Spleen (tissue), 11 donors: ENCODE results near the gene HDAC9. TPM values are rescaled to one million over a fixed set of nuclear protein-coding genes. Genes with fewer than 3 reads are reported as not detected.

Source experiments
- DNase-seq: peaks from one replicate; pipeline ENCODE4 v3.0.0-alpha.2; 2020
- H3K27ac ChIP-seq, 8 donors: fragments of 200-600 bp; sonication (generic) in 7 of 8; 1 replicate in 4 of 8; 2 replicates in 4 of 8; pipeline versions ENCODE4 v1.5.0 to v1.8.0; 2016 to 2021; ENCODE audit warnings: inconsistent platforms in 4 of 8, mild to moderate bottlenecking in 4 of 8, moderate library complexity in 1 of 8
- H3K27me3 ChIP-seq, 7 donors: fragments of 200-600 bp; sonication (generic) in 6 of 7; replicated peaks in 1 of 7; 1 replicate in 4 of 7; 2 replicates in 3 of 7; pipeline versions ENCODE4 v1.5.0 to v1.8.0; 2016 to 2021; ENCODE audit warnings: inconsistent platforms in 3 of 7, mild to moderate bottlenecking in 1 of 7
- H3K36me3 ChIP-seq, 6 donors: fragments of 200-600 bp; sonication (generic) in 5 of 6; 1 replicate in 4 of 6; 2 replicates in 2 of 6; pipeline versions ENCODE4 v1.5.0 to v1.8.0; 2016 to 2021; ENCODE audit warnings: inconsistent platforms in 2 of 6
- H3K4me1 ChIP-seq, 6 donors: fragments of 200-600 bp; sonication (generic) in 5 of 6; 1 replicate in 3 of 6; 2 replicates in 3 of 6; pipeline versions ENCODE4 v1.5.0 to v1.8.0; 2016 to 2021; ENCODE audit warnings: inconsistent platforms in 3 of 6
- H3K4me3 ChIP-seq, 8 donors: fragments of 200-600 bp; sonication (generic) in 7 of 8; 1 replicate in 4 of 8; 2 replicates in 4 of 8; pipeline versions ENCODE4 v1.5.0 to v1.8.0; 2016 to 2021; ENCODE audit warnings: inconsistent platforms in 4 of 8, mild to moderate bottlenecking in 4 of 8, moderate library complexity in 2 of 8
- H3K9me3 ChIP-seq, 8 donors: fragments of 200-600 bp; sonication (generic) in 7 of 8; 1 replicate in 4 of 8; 2 replicates in 4 of 8; pipeline versions ENCODE4 v1.5.0 to v1.8.0; 2016 to 2021; ENCODE audit warnings: inconsistent platforms in 4 of 8
- CTCF ChIP-seq, 11 experiments: fragments of 200-600 bp in 7 of 11; fragments of 450-650 bp in 4 of 11; sonication (generic) in 4 of 11; IDR thresholded peaks in 8 of 11; conservative IDR thresholded peaks in 3 of 11; 1 replicate in 7 of 11; 2 replicates in 4 of 11; pipeline versions ENCODE4 v1.4.0 to v1.8.0; 2016 to 2021; ENCODE audit warnings: antibody characterized with exemption in 11 of 11, inconsistent platforms in 4 of 11, mild to moderate bottlenecking in 1 of 11
- POLR2A ChIP-seq, 3 donors: fragments of 450-650 bp; IDR thresholded peaks; one replicate each; pipeline ENCODE4 v1.5.1; 2017; ENCODE audit warnings: antibody characterized with exemption in 3 of 3, mild to moderate bottlenecking in 1 of 3
- POLR2AphosphoS5 ChIP-seq, 3 donors: sonication (generic); formaldehyde crosslinking; IDR thresholded peaks; one replicate each; pipeline ENCODE4 v1.5.1; 2017; ENCODE audit warnings: antibody characterized with exemption in 3 of 3
- WGBS, 5 donors: extraction: QIAGEN DNeasy Blood & Tissue Kit in 3 of 5; methylation state at CpG; one replicate each; pipeline versions ENCODE4 v1.1.5 to v1.1.7; 2013 to 2018; 5-methylcytosine and 5-hydroxymethylcytosine counted together
- intact Hi-C: fragments of 100-400 bp; cut with DNase I; formaldehyde crosslinking; loops from one replicate; pipeline ENCODE4 v1.15.0; 2023; ENCODE audit warnings: low total_unique reads
- polyA plus RNA-seq, 3 donors: library from polyadenylated mRNA; stranded (reverse); fragments of 200-250 nt; gene quantifications; one replicate each; pipeline ENCODE4 v1.2.1, GENCODE V29; 2013
- total RNA-seq, 7 donors: library from RNA; depleted of rRNA in 3 of 7; stranded (reverse); fragments of >200 nt in 3 of 7; fragmentation: NEBNext Ultra II Directional in 4 of 7; extraction: Animal tissue kit (Norgen Biotek cat#: 25700) in 4 of 7; gene quantifications; one replicate each; pipeline versions ENCODE4 v1.1.0 to v1.2.1, GENCODE V29; 2016 to 2021
- donor health status: healthy with polysubstance abuse.
- donor health status: DM: no; HTN: no; CAD: no; lungs with moderate emphysema.
- donor health status: DM: no; HTN: no; CAD: no.
- donor health status: Bipolar disorder and iron deficiency.
- donor health status: healthy.
- donor health status: DM: no; HTN: no; CAD: no.
- donor health status: DM: yes; HTN: yes; CAD: no.

The HDAC9 gene
- total and polyA plus RNA-seq, 10 donors = 15.9 to 100 (median 66.1) TPM

- Histone ChIP-seq H3K4me3 (no peak overlapping the region), H3K27me3 (no peaks in the 10 kb centered on the region), H3K27ac (no peak overlapping the region), H3K36me3 (peaks cover 0 to 93% (median 24%) of the 10 kb centered on the region in 6 donors), H3K4me1 (peaks cover 0 to 5% (median 0%) of the 10 kb centered on the region in 6 donors), H3K9me3 (peaks cover 0 to 39% (median 32%) of the 10 kb centered on the region in 8 donors)
- WGBS, 5 donors = 74 to 95% (median 76%) methylated on average over 1 of the region's 1 CpG
- TF ChIP-seq POLR2AphosphoS5 (IDR thresholded peaks at IDR 0.05) (no peak), POLR2A (IDR thresholded peaks at IDR 0.05) (no peak), CTCF (IDR thresholded peaks at IDR 0.05 in 8 of 11, conservative IDR thresholded peaks at IDR 0.05 in 3 of 11) (no peak)
- intact Hi-C loops = no loop called here
- DNase-seq = no peak
These were observed 102.2 kb downstream of the HDAC9 start for GRCh38 chr7:18597754-18598153.

GRCh38 chr7:18607025-18607424 is 111.5 kb downstream of the HDAC9 start:
- Histone ChIP-seq H3K9me3 (peaks cover 0 to 44% (median 41%) of the 10 kb centered on the region in 8 donors), H3K4me1 (no peaks in the 10 kb centered on the region), H3K36me3 (peaks cover 0 to 82% (median 29%) of the 10 kb centered on the region in 6 donors), H3K27ac (no peak overlapping the region), H3K4me3 (no peak overlapping the region), H3K27me3 (no peaks in the 10 kb centered on the region)
- no peak for DNase-seq
- WGBS, 5 donors = 83 to 95% (median 89%) methylated on average over 1 of the region's 1 CpG
- TF ChIP-seq POLR2A (IDR thresholded peaks at IDR 0.05) (no peak), CTCF (IDR thresholded peaks at IDR 0.05 in 8 of 11, conservative IDR thresholded peaks at IDR 0.05 in 3 of 11) (no peak), POLR2AphosphoS5 (IDR thresholded peaks at IDR 0.05) (no peak)
- intact Hi-C loops = no loop called here

GRCh38 chr7:18610331-18610948 is 114.9 kb downstream of the HDAC9 start:
- no peak for DNase-seq
- Histone ChIP-seq H3K36me3 (peaks cover 0 to 56% (median 7%) of the 10 kb centered on the region in 6 donors), H3K4me3 (no peak overlapping the region), H3K9me3 (peaks cover 0 to 10% (median 7%) of the 10 kb centered on the region in 8 donors), H3K27me3 (no peaks in the 10 kb centered on the region), H3K4me1 (no peaks in the 10 kb centered on the region), H3K27ac (no peak overlapping the region)
- TF ChIP-seq POLR2AphosphoS5 (IDR thresholded peaks at IDR 0.05) (no peak), CTCF (IDR thresholded peaks at IDR 0.05 in 8 of 11, conservative IDR thresholded peaks at IDR 0.05 in 3 of 11) (peak in 5 of 11 experiments; percentile 30 to 44 (median 34))
- intact Hi-C loops = no loop called here
- WGBS, 5 donors = 73 to 84% (median 78%) methylated on average over 8 of the region's 8 CpGs

GRCh38 chr7:18614841-18615240 is 119.3 kb downstream of the HDAC9 start:
- no peak for DNase-seq
- Histone ChIP-seq H3K4me3 (no peak overlapping the region), H3K4me1 (no peaks in the 10 kb centered on the region), H3K27me3 (no peaks in the 10 kb centered on the region), H3K9me3 (no peaks in the 10 kb centered on the region), H3K27ac (no peak overlapping the region), H3K36me3 (peaks cover 0 to 38% (median 0%) of the 10 kb centered on the region in 6 donors)
- TF ChIP-seq POLR2AphosphoS5 (IDR thresholded peaks at IDR 0.05) = no peak
- no peak for TF ChIP-seq POLR2A (IDR thresholded peaks at IDR 0.05)
- no peak for TF ChIP-seq CTCF (IDR thresholded peaks at IDR 0.05 in 8 of 11, conservative IDR thresholded peaks at IDR 0.05 in 3 of 11)
- intact Hi-C loops = no loop called here
